K562 (cell line): ENCODE results near the gene CDK11A. TPM values are rescaled to one million over a fixed set of nuclear protein-coding genes. Genes with fewer than 3 reads are reported as not detected.

Experiments used
- ATAC-seq: fragments of 200-7000 bp; cut with Tn5 transposase; 3 replicates; pipeline ENCODE4 v1.9.1; 2020; ENCODE audit warnings: moderate library complexity
- BruUV-seq: library from RNA; stranded (reverse); fragments of 400-500 nt; replicated peaks from 2 replicates; lab custom pipeline; 2021; lab: Mats Ljungman, UMichigan
- CTCF ChIA-PET: fragments of 300-600 bp; formaldehyde crosslinking; extraction: SDS; loops from one replicate; lab custom pipeline; 2021; ENCODE audit warnings: low intra/inter-chr PET ratio; lab: Yijun Ruan, JAX
- POLR2A ChIA-PET: fragments of 300-600, 350-650 bp; sonication (Branson Sonifier 250); formaldehyde crosslinking; extraction: SDS; loops from one replicate; lab custom pipeline; 2021; ENCODE audit warnings: antibody characterized with exemption, inconsistent platforms; lab: Yijun Ruan, JAX
- DNase-seq, 4 experiments: peaks; one replicate each; pipeline versions ENCODE4 v3.0.0 to v3.0.0-alpha.2; 2011 to 2018; ENCODE audit warnings: low spot score in 3 of 4, mixed read lengths in 3 of 4; ENCODE audit errors: extremely low read depth in 1 of 4
- FAIRE-seq: peaks from 2 replicates; lab custom pipeline; 2011; peaks lifted over from hg19 to GRCh38; lab: Jason Lieb, UNC
- H2AFZ ChIP-seq: 2 replicates; pipeline ENCODE4 v1.6.0; 2011; ENCODE audit warnings: low read depth, low read length, control low read depth, inconsistent platforms
- H3K27ac ChIP-seq: fragments of 200-600 bp; 3 replicates; pipeline ENCODE4 v1.8.0; 2011; ENCODE audit warnings: low read depth, mild to moderate bottlenecking, control low read depth, inconsistent platforms, low read length, moderate library complexity, mixed read lengths; ENCODE audit errors: extremely low read depth
- H3K27me3 ChIP-seq, 2 experiments: fragments of 300-600 bp in 1 of 2; 2 replicates in 1 of 2; 3 replicates in 1 of 2; pipeline versions ENCODE4 v1.6.0 to v1.8.0; 2011; ENCODE audit warnings: inconsistent platforms in 2 of 2, low read length in 2 of 2, mild to moderate bottlenecking in 1 of 2, mixed read lengths in 1 of 2, moderate library complexity in 1 of 2; ENCODE audit not compliant: control insufficient read depth in 2 of 2, insufficient read depth in 2 of 2
- H3K36me3 ChIP-seq: fragments of 300-600 bp; 3 replicates; pipeline ENCODE4 v1.8.0; 2011; ENCODE audit warnings: mild to moderate bottlenecking, low read length, inconsistent platforms; ENCODE audit not compliant: control insufficient read depth, insufficient read depth
- H3K4me1 ChIP-seq, 2 experiments: fragments of 200-600 bp in 1 of 2; replicated peaks in 1 of 2; 2 replicates in 1 of 2; 3 replicates in 1 of 2; pipeline versions ENCODE4 v1.5.1 to v1.8.0; 2011; ENCODE audit warnings: inconsistent platforms in 2 of 2, low read length in 2 of 2, mild to moderate bottlenecking in 1 of 2, mixed read lengths in 1 of 2, moderate library complexity in 1 of 2; ENCODE audit not compliant: control insufficient read depth in 2 of 2, insufficient read depth in 2 of 2
- H3K4me2 ChIP-seq: 2 replicates; pipeline ENCODE4 v1.6.1; 2011; ENCODE audit warnings: low read length, control low read depth, inconsistent platforms, mixed read lengths; ENCODE audit not compliant: insufficient read depth
- H3K4me3 ChIP-seq: fragments of 200-600 bp; sonication (generic), shearing (Covaris generic); 2 replicates; pipeline ENCODE4 v1.5.1; 2016; ENCODE audit warnings: control low read depth, inconsistent platforms
- H3K79me2 ChIP-seq: fragments of 200-600 bp; 3 replicates; pipeline ENCODE4 v1.8.0; 2011; ENCODE audit warnings: low read length, inconsistent platforms; ENCODE audit not compliant: control insufficient read depth, insufficient read depth
- H3K9ac ChIP-seq, 2 experiments: 2 replicates each; pipeline versions ENCODE4 v1.6.0 to v1.6.1; 2011; ENCODE audit warnings: low read depth in 2 of 2, low read length in 2 of 2, control low read depth in 1 of 2, inconsistent platforms in 1 of 2, mild to moderate bottlenecking in 1 of 2, mixed read lengths in 1 of 2; ENCODE audit not compliant: insufficient read depth in 1 of 2
- H3K9me1 ChIP-seq: one replicate; pipeline ENCODE4 v1.6.0; 2011; ENCODE audit warnings: inconsistent platforms, mild to moderate bottlenecking, low read length, moderate library complexity; ENCODE audit not compliant: control insufficient read depth, insufficient read depth
- H3K9me3 ChIP-seq: replicated peaks from 2 replicates; pipeline ENCODE4 v1.5.1; 2011; ENCODE audit warnings: low read depth, low read length, inconsistent platforms; ENCODE audit not compliant: control insufficient read depth, insufficient read depth
- H4K20me1 ChIP-seq: replicated peaks from 2 replicates; pipeline ENCODE4 v1.6.1; 2011; ENCODE audit warnings: low read length, inconsistent platforms, mixed read lengths; ENCODE audit not compliant: control insufficient read depth, insufficient read depth
- ARID1B ChIP-seq: fragments of 450-650 bp; IDR thresholded peaks from 2 replicates; pipeline ENCODE4 v1.6.1; 2016; ENCODE audit warnings: antibody characterized with exemption, mild to moderate bottlenecking, inconsistent platforms
- CBFA2T3 ChIP-seq: fragments of 450-650 bp; IDR thresholded peaks from 2 replicates; pipeline ENCODE4 v1.6.1; 2017
- DPF2 ChIP-seq: fragments of 450-650 bp; IDR thresholded peaks from 2 replicates; pipeline ENCODE4 v1.6.1; 2016
- E2F1 ChIP-seq: sonication (generic); formaldehyde crosslinking; IDR thresholded peaks from 2 replicates; pipeline ENCODE4 v1.8.1; 2023; ENCODE audit warnings: mild to moderate bottlenecking, missing genetic modification reagents, moderate library complexity
- HNRNPLL ChIP-seq: fragments of 200-400 bp; formaldehyde crosslinking; IDR thresholded peaks from 2 replicates; pipeline ENCODE4 v1.6.1; 2017; ENCODE audit warnings: low read length, low read depth, mild to moderate bottlenecking; ENCODE audit not compliant: poor library complexity, severe bottlenecking
- POLR2G ChIP-seq: fragments of 200-400 bp; formaldehyde crosslinking; IDR thresholded peaks from 2 replicates; pipeline ENCODE4 v1.6.1; 2017; ENCODE audit warnings: low read depth, mild to moderate bottlenecking, antibody characterized with exemption, low read length, moderate library complexity
- POU5F1 ChIP-seq: fragments of 150-350 bp; IDR thresholded peaks from 2 replicates; pipeline ENCODE4 v1.6.1; 2014; ENCODE audit warnings: borderline replicate concordance, low read length, low read depth, mild to moderate bottlenecking; ENCODE audit not compliant: partially characterized antibody
- PTBP1 ChIP-seq: fragments of 200-400 bp; formaldehyde crosslinking; IDR thresholded peaks from 2 replicates; pipeline ENCODE4 v1.6.1; 2017; ENCODE audit warnings: low read depth, low read length
- RBFOX2 ChIP-seq: fragments of 200-400 bp; formaldehyde crosslinking; IDR thresholded peaks from 2 replicates; pipeline ENCODE4 v1.6.1; 2017; ENCODE audit warnings: low read depth, mild to moderate bottlenecking, low read length, moderate library complexity
- SIX5 ChIP-seq, 2 experiments: IDR thresholded peaks; 2 replicates each; pipeline ENCODE4 v1.6.1; 2011; ENCODE audit warnings: low read length in 2 of 2, borderline replicate concordance in 1 of 2, low read depth in 1 of 2, mild to moderate bottlenecking in 1 of 2, moderate library complexity in 1 of 2; ENCODE audit not compliant: insufficient read depth in 1 of 2
- TAL1 ChIP-seq: fragments of 450-650 bp; IDR thresholded peaks from 2 replicates; pipeline ENCODE4 v1.6.1; 2016; ENCODE audit warnings: mild to moderate bottlenecking
- TCF3 ChIP-seq: sonication (generic); formaldehyde crosslinking; IDR thresholded peaks from 2 replicates; pipeline ENCODE4 v1.4.0; 2020; ENCODE audit warnings: mild to moderate bottlenecking, missing genetic modification reagents
- TEAD4 ChIP-seq, 2 experiments: sonication (generic) in 1 of 2; formaldehyde crosslinking in 1 of 2; IDR thresholded peaks; 2 replicates each; pipeline versions ENCODE4 v1.6.1 to v1.8.0; 2012 to 2022; ENCODE audit warnings: borderline replicate concordance in 1 of 2, inconsistent platforms in 1 of 2, low read length in 1 of 2, mild to moderate bottlenecking in 1 of 2, missing genetic modification reagents in 1 of 2
- TGIF2 ChIP-seq: sonication (generic); formaldehyde crosslinking; IDR thresholded peaks from 2 replicates; pipeline ENCODE4 v1.8.1; 2022; ENCODE audit warnings: mild to moderate bottlenecking, missing genetic modification reagents, moderate library complexity
- ZNF121 ChIP-seq: sonication (generic); formaldehyde crosslinking; conservative IDR thresholded peaks from 2 replicates; pipeline ENCODE4 v1.8.0; 2022; ENCODE audit warnings: missing genetic modification reagents
- ZNF384 ChIP-seq: IDR thresholded peaks from 2 replicates; pipeline ENCODE4 v1.6.1; 2012; ENCODE audit warnings: low read depth, low read length, improper control_type of control experiment
- WGBS: fragments of 100-300 bp; shearing (Covaris generic); methylation state at CpG from one replicate; pipeline ENCODE4 v1.1.6; 2016; ENCODE audit warnings: low coverage, mixed read lengths; ENCODE audit not compliant: insufficient coverage; ENCODE audit errors: missing lambda C conversion rate; 5-methylcytosine and 5-hydroxymethylcytosine counted together
- in situ Hi-C: fragments of 300-500 bp; cut with MboI; formaldehyde crosslinking; loops from 4 replicates; pipeline ENCODE4 v1.15.0; 2018; ENCODE audit warnings: inconsistent platforms, mixed read lengths
- intact Hi-C: fragments of 100-400 bp; cut with micrococcal nuclease; formaldehyde crosslinking; loops from 2 replicates; pipeline ENCODE4 v1.14.2; 2022
- polyA plus RNA-seq, 8 experiments: library from polyadenylated mRNA; depleted of rRNA in 4 of 8; stranded (reverse) in 5 of 8; unstranded in 3 of 8; fragments of >200 nt; fragmentation: Nextera tagmentation in 2 of 8; fragmentation: Illumina TruSeq in 1 of 8; extraction: Ambion mirVana in 2 of 8; extraction: Trizol in 1 of 8; gene quantifications; 2 replicates each; pipeline versions ENCODE4 v1.2.1 to v1.2.3, GENCODE V29; 2011 to 2014; ENCODE audit warnings: inconsistent platforms in 1 of 8, missing spikeins in 1 of 8
- total RNA-seq, 7 experiments: library from RNA; depleted of rRNA in 6 of 7; stranded (reverse); fragments of >200 nt in 6 of 7; fragmentation: Illumina TruSeq in 2 of 7; extraction: Trizol in 2 of 7; gene quantifications; 2 replicates each; pipeline versions ENCODE4 v1.2.1 to v1.2.3, GENCODE V29; 2011 to 2021; ENCODE audit warnings: low replicate concordance in 1 of 7
- TF ChIP-seq, protein P1 (sequence below): fragments of 450-650 bp; IDR thresholded peaks from 2 replicates; pipeline ENCODE4 v1.6.1; 2016

Gene CDK11A
- total and polyA plus RNA-seq, 9 of the 15 experiments (the other 6 are each of a cell fraction or from before 2014, with no cell fraction given) = 4.5 to 71.0 (median 43.9) TPM

DNA sequence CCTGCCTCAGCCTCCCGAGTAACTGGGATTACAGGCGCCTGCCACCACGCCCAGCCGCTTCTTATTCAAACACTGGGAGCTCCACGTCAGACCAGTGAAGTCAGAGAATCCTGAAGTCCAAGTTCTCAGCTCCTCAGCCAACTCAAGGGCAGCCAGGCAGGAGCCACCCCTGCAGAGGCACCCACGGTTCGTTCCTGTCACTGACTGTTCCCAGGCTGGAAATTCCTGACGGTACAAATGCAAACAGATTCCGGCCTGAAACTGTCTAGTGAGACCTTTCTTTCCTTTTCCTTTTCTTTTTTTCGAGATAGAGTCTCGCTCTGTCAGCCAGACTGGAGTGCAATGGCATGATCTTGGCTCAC is 43.3 kb downstream of the CDK11A start (continued):
- TF ChIP-seq, protein P1, sequence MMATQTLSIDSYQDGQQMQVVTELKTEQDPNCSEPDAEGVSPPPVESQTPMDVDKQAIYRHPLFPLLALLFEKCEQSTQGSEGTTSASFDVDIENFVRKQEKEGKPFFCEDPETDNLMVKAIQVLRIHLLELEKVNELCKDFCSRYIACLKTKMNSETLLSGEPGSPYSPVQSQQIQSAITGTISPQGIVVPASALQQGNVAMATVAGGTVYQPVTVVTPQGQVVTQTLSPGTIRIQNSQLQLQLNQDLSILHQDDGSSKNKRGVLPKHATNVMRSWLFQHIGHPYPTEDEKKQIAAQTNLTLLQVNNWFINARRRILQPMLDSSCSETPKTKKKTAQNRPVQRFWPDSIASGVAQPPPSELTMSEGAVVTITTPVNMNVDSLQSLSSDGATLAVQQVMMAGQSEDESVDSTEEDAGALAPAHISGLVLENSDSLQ = no peak
- no peak for TF ChIP-seq TGIF2 (CRISPR knock-in tag)

- H3K9me1 ChIP-seq = peaks cover 6% of the 10 kb centered on the region
- no peak overlapping the region for H3K27ac ChIP-seq
- peaks cover 28% of the 10 kb centered on the region for H3K79me2 ChIP-seq
- no peak overlapping the region for H3K4me2 ChIP-seq
- ATAC-seq (peak; percentile 34), DNase-seq (peak in 3 of 4 experiments; percentile 12 to 18 (median 18)), FAIRE-seq (no peak)
- ChIA-PET CTCF (no interaction called here), POLR2A (no interaction called here)
- H3K4me1 ChIP-seq = peaks cover 3 to 39% of the 10 kb centered on the region in 2 experiments; a peak in 4 of 5 replicates
- H4K20me1 ChIP-seq = 0 out of 2 replicates have a peak, but pooled peaks cover 2% of the 10 kb centered on the region
- intact Hi-C loops (no loop called here), in situ Hi-C loops (no loop called here)
- H3K9ac ChIP-seq = peak overlapping the region in 1 of 2 experiments; percentile 80; a peak in 2 of 4 replicates
- TF ChIP-seq ZNF384 = peak; percentile 61
- TF ChIP-seq TEAD4 (IDR thresholded peaks at IDR 0.05; ENCODE audit: low read length) = peak; percentile 14; the same call in 1 of the 2 replicates
- TF ChIP-seq TEAD4 (CRISPR knock-in tag; IDR thresholded peaks at IDR 0.05; ENCODE audit: borderline replicate concordance) = no peak
- no peak for TF ChIP-seq PTBP1
- 0 out of 2 replicates have a peak, but pooled peaks have one; percentile 48 for TF ChIP-seq DPF2
- TF ChIP-seq POLR2G = peak; percentile 55; the same call in 1 of the 2 replicates
- TF ChIP-seq HNRNPLL = peak; percentile 64
- TF ChIP-seq SIX5 (IDR thresholded peaks at IDR 0.05; ENCODE audit: borderline replicate concordance in 1 of 2, insufficient read depth in 1 of 2, low read depth in 1 of 2, low read length in 2 of 2) = no peak
- TF ChIP-seq ARID1B = peak; percentile 44
- peak; percentile 64 for TF ChIP-seq ZNF121 (CRISPR knock-in tag)
- TF ChIP-seq E2F1 = no peak
- TF ChIP-seq TCF3 (CRISPR knock-in tag) = peak; percentile 16; the same call in 1 of the 2 replicates
- TF ChIP-seq POU5F1 = no peak
- peak; percentile 46; the same call in 1 of the 2 replicates for TF ChIP-seq TAL1
- peak; percentile 35; the same call in 1 of the 2 replicates for TF ChIP-seq RBFOX2
- peak; percentile 61 for TF ChIP-seq CBFA2T3
- no peaks in the 10 kb centered on the region; the same call in 1 of the 2 replicates for H3K9me3 ChIP-seq
- H3K36me3 ChIP-seq = no peaks in the 10 kb centered on the region
- no peak overlapping the region for H3K4me3 ChIP-seq
- H3K27me3 ChIP-seq = no peaks in the 10 kb centered on the region
- BruUV-seq = no TSS peak
- no peak overlapping the region for H2AFZ ChIP-seq
- 77% methylated on average over 27 of the region's 32 CpGs for WGBS
These were observed 43.9 kb downstream of the CDK11A start for GRCh38 chr1:1680031-1680911.
